ENCODE results near the gene MTCH2.

Gene MTCH2

GRCh38 chr11:47592251-47592650 is 50.1 kb downstream of the MTCH2 start:
- no peaks in the 10 kb centered on the region for H3K9me3 ChIP-seq (ENCODE audit: control insufficient read depth in 2 of 2, low read length in 2 of 2)
- no peak overlapping the region for H3K9ac ChIP-seq (ENCODE audit: low read length in 2 of 2)
- H3K4me3 ChIP-seq (ENCODE audit: low read length in 2 of 2): no peak overlapping the region

GRCh38 chr11:47591764-47592163 is 50.6 kb downstream of the MTCH2 start:
- Histone ChIP-seq H3K9me3 (ENCODE audit: control insufficient read depth in 2 of 2, low read length in 2 of 2) (no peaks in the 10 kb centered on the region), H3K9ac (ENCODE audit: low read length in 2 of 2) (no peak overlapping the region), H3K27me3 (ENCODE audit: control insufficient read depth in 1 of 2, insufficient read depth in 2 of 2, low read length in 2 of 2) (peaks cover 34 to 38% of the 10 kb centered on the region in 2 donors), H3K4me1 (ENCODE audit: control insufficient read depth, insufficient read depth, low read length) (peaks cover 22% of the 10 kb centered on the region), H3K4me3 (ENCODE audit: low read length in 2 of 2) (no peak overlapping the region), H3K27ac (ENCODE audit: low read length) (no peak overlapping the region), H3K36me3 (ENCODE audit: control insufficient read depth in 2 of 2, insufficient read depth in 2 of 2, low read length in 2 of 2) (no peaks in the 10 kb centered on the region)

More at GRCh38 chr11:47592251-47592650, 50.1 kb downstream of the MTCH2 start:
- H3K4me1 ChIP-seq (ENCODE audit: control insufficient read depth, insufficient read depth, low read length): peaks cover 22% of the 10 kb centered on the region
- no peaks in the 10 kb centered on the region for H3K36me3 ChIP-seq (ENCODE audit: control insufficient read depth in 2 of 2, insufficient read depth in 2 of 2, low read length in 2 of 2)
- no peak overlapping the region for H3K27ac ChIP-seq (ENCODE audit: low read length)
- peaks cover 34 to 38% of the 10 kb centered on the region in 2 donors for H3K27me3 ChIP-seq (ENCODE audit: control insufficient read depth in 1 of 2, insufficient read depth in 2 of 2, low read length in 2 of 2)

- Histone ChIP-seq H3K9ac (ENCODE audit: low read length in 2 of 2) (peak overlapping the region in 1 of 2 donors; percentile 68), H3K4me3 (ENCODE audit: low read length in 2 of 2) (peak overlapping the region; percentile 53 to 68), H3K4me1 (ENCODE audit: control insufficient read depth, insufficient read depth, low read length) (peaks cover 22% of the 10 kb centered on the region), H3K36me3 (ENCODE audit: control insufficient read depth in 2 of 2, insufficient read depth in 2 of 2, low read length in 2 of 2) (no peaks in the 10 kb centered on the region), H3K9me3 (ENCODE audit: control insufficient read depth in 2 of 2, low read length in 2 of 2) (no peaks in the 10 kb centered on the region), H3K27me3 (ENCODE audit: control insufficient read depth in 1 of 2, insufficient read depth in 2 of 2, low read length in 2 of 2) (peaks cover 34 to 35% of the 10 kb centered on the region in 2 donors), H3K27ac (ENCODE audit: low read length) (no peak overlapping the region)
Observed at GRCh38 chr11:47589977-47590861, 52.1 kb downstream of the MTCH2 start.

- Histone ChIP-seq H3K36me3 (ENCODE audit: control insufficient read depth in 2 of 2, insufficient read depth in 2 of 2, low read length in 2 of 2) (peaks cover 0 to 2% of the 10 kb centered on the region in 2 donors), H3K4me3 (ENCODE audit: low read length in 2 of 2) (peak overlapping the region; percentile 53 to 68), H3K9me3 (ENCODE audit: control insufficient read depth in 2 of 2, low read length in 2 of 2) (no peaks in the 10 kb centered on the region), H3K9ac (ENCODE audit: low read length in 2 of 2) (peak overlapping the region; percentile 42 to 68), H3K4me1 (ENCODE audit: control insufficient read depth, insufficient read depth, low read length) (peaks cover 22% of the 10 kb centered on the region), H3K27ac (ENCODE audit: low read length) (no peak overlapping the region), H3K27me3 (ENCODE audit: control insufficient read depth in 1 of 2, insufficient read depth in 2 of 2, low read length in 2 of 2) (peaks cover 28 to 32% of the 10 kb centered on the region in 2 donors)
Observed at GRCh38 chr11:47589584-47589976, 52.8 kb downstream of the MTCH2 start.

- Histone ChIP-seq H3K4me3 (ENCODE audit: low read length in 2 of 2) (peak overlapping the region; percentile 53 to 68), H3K27me3 (ENCODE audit: control insufficient read depth in 1 of 2, insufficient read depth in 2 of 2, low read length in 2 of 2) (peaks cover 24 to 28% of the 10 kb centered on the region in 2 donors), H3K27ac (ENCODE audit: low read length) (no peak overlapping the region), H3K4me1 (ENCODE audit: control insufficient read depth, insufficient read depth, low read length) (peaks cover 18% of the 10 kb centered on the region), H3K9me3 (ENCODE audit: control insufficient read depth in 2 of 2, low read length in 2 of 2) (no peaks in the 10 kb centered on the region), H3K36me3 (ENCODE audit: control insufficient read depth in 2 of 2, insufficient read depth in 2 of 2, low read length in 2 of 2) (peaks cover 2 to 5% of the 10 kb centered on the region in 2 donors), H3K9ac (ENCODE audit: low read length in 2 of 2) (peak overlapping the region; percentile 42 to 68)
Observed at GRCh38 chr11:47589118-47589517, 53.2 kb downstream of the MTCH2 start.

- Histone ChIP-seq H3K36me3 (ENCODE audit: control insufficient read depth in 2 of 2, insufficient read depth in 2 of 2, low read length in 2 of 2) (peaks cover 15 to 18% of the 10 kb centered on the region in 2 donors), H3K9ac (ENCODE audit: low read length in 2 of 2) (no peak overlapping the region), H3K27ac (ENCODE audit: low read length) (no peak overlapping the region), H3K4me3 (ENCODE audit: low read length in 2 of 2) (no peak overlapping the region), H3K4me1 (ENCODE audit: control insufficient read depth, insufficient read depth, low read length) (peaks cover 10% of the 10 kb centered on the region), H3K27me3 (ENCODE audit: control insufficient read depth in 1 of 2, insufficient read depth in 2 of 2, low read length in 2 of 2) (peaks cover 13 to 16% of the 10 kb centered on the region in 2 donors), H3K9me3 (ENCODE audit: control insufficient read depth in 2 of 2, low read length in 2 of 2) (no peaks in the 10 kb centered on the region)
Observed at GRCh38 chr11:47587723-47588326, 54.5 kb downstream of the MTCH2 start.

- peaks cover 21 to 24% of the 10 kb centered on the region in 2 donors for H3K36me3 ChIP-seq (ENCODE audit: control insufficient read depth in 2 of 2, insufficient read depth in 2 of 2, low read length in 2 of 2)
- H3K9me3 ChIP-seq (ENCODE audit: control insufficient read depth in 2 of 2, low read length in 2 of 2): no peaks in the 10 kb centered on the region
- no peak overlapping the region for H3K9ac ChIP-seq (ENCODE audit: low read length in 2 of 2)
- H3K27ac ChIP-seq (ENCODE audit: low read length): no peak overlapping the region
- H3K27me3 ChIP-seq (ENCODE audit: control insufficient read depth in 1 of 2, insufficient read depth in 2 of 2, low read length in 2 of 2): peaks cover 7 to 9% of the 10 kb centered on the region in 2 donors
- H3K4me1 ChIP-seq (ENCODE audit: control insufficient read depth, insufficient read depth, low read length): peaks cover 10% of the 10 kb centered on the region
- no peak overlapping the region for H3K4me3 ChIP-seq (ENCODE audit: low read length in 2 of 2)
Observed at GRCh38 chr11:47587039-47587716, 55.2 kb downstream of the MTCH2 start.

- H3K4me3 ChIP-seq (ENCODE audit: low read length in 2 of 2): no peak within 1 kb of the TSS
- H3K36me3 ChIP-seq (ENCODE audit: control insufficient read depth in 2 of 2, insufficient read depth in 2 of 2, low read length in 2 of 2): peaks cover 28 to 33% of the 10 kb centered on the region in 2 donors
- no peak within 1 kb of the TSS for H3K27ac ChIP-seq (ENCODE audit: low read length)
- peaks cover 10% of the 10 kb centered on the region for H3K4me1 ChIP-seq (ENCODE audit: control insufficient read depth, insufficient read depth, low read length)
- no peaks in the 10 kb centered on the region for H3K9me3 ChIP-seq (ENCODE audit: control insufficient read depth in 2 of 2, low read length in 2 of 2)
- no peak within 1 kb of the TSS for H3K9ac ChIP-seq (ENCODE audit: low read length in 2 of 2)
- peaks cover 2 to 4% of the 10 kb centered on the region in 2 donors for H3K27me3 ChIP-seq (ENCODE audit: control insufficient read depth in 1 of 2, insufficient read depth in 2 of 2, low read length in 2 of 2)
Observed at GRCh38 chr11:47586098-47586855, 56.1 kb downstream of the MTCH2 start, which contains the start of gene FAM180B. FAM180B (plus strand) TSS chr11:47586678; CDS start chr11:47586769, 91 bp downstream.

GRCh38 chr11:47583844-47584243 is 58.5 kb downstream of the MTCH2 start:
- no peaks in the 10 kb centered on the region for H3K27me3 ChIP-seq (ENCODE audit: control insufficient read depth in 1 of 2, insufficient read depth in 2 of 2, low read length in 2 of 2)
- no peak overlapping the region for H3K4me3 ChIP-seq (ENCODE audit: low read length in 2 of 2)
- H3K4me1 ChIP-seq (ENCODE audit: control insufficient read depth, insufficient read depth, low read length): peaks cover 14% of the 10 kb centered on the region
- H3K27ac ChIP-seq (ENCODE audit: low read length): no peak overlapping the region
- H3K36me3 ChIP-seq (ENCODE audit: control insufficient read depth in 2 of 2, insufficient read depth in 2 of 2, low read length in 2 of 2): peaks cover 35 to 39% of the 10 kb centered on the region in 2 donors
- no peaks in the 10 kb centered on the region for H3K9me3 ChIP-seq (ENCODE audit: control insufficient read depth in 2 of 2, low read length in 2 of 2)
- no peak overlapping the region for H3K9ac ChIP-seq (ENCODE audit: low read length in 2 of 2)

All from stomach smooth muscle (tissue), 2 donors.